Tibial nerve (tissue), 4 donors: Measurements from ENCODE around the gene ARG2. TPM values are rescaled to one million over a fixed set of nuclear protein-coding genes. Genes with fewer than 3 reads are reported as not detected.
"Not testable (repeated sequence)": the region's sequence is repeated elsewhere in the genome, so short reads cannot be mapped to it uniquely, and the experiment has no call there.

ENCODE experiments used
- DNase-seq, 2 donors: peaks; one replicate each; pipeline ENCODE4 v3.0.0-alpha.2; 2019; ENCODE audit warnings: low spot score in 2 of 2
- H3K27ac ChIP-seq, 4 donors: fragments of 200-600 bp; sonication (generic) in 3 of 4; one replicate each; pipeline ENCODE4 v1.5.1; 2017 to 2019; ENCODE audit warnings: mild to moderate bottlenecking in 1 of 4
- H3K27me3 ChIP-seq, 2 donors: fragments of 200-600 bp; sonication (generic) in 1 of 2; one replicate each; pipeline versions ENCODE4 v1.5.1 to v1.6.0; 2017 to 2019
- H3K36me3 ChIP-seq, 3 donors: fragments of 200-600 bp; sonication (generic); one replicate each; pipeline ENCODE4 v1.5.1; 2018 to 2019
- H3K4me1 ChIP-seq, 4 donors: fragments of 200-600 bp; sonication (generic) in 3 of 4; one replicate each; pipeline ENCODE4 v1.5.1; 2017 to 2019
- H3K4me3 ChIP-seq, 4 donors: fragments of 200-600 bp; sonication (generic) in 3 of 4; one replicate each; pipeline ENCODE4 v1.5.1; 2017 to 2019; ENCODE audit warnings: mild to moderate bottlenecking in 1 of 4, moderate library complexity in 1 of 4
- H3K9me3 ChIP-seq, 4 donors: fragments of 200-600 bp; sonication (generic) in 3 of 4; one replicate each; pipeline ENCODE4 v1.5.1; 2017 to 2019
- CTCF ChIP-seq, 5 experiments: fragments of 200-600 bp in 3 of 5; fragments of 450-650 bp in 2 of 5; sonication (generic) in 3 of 5; IDR thresholded peaks; one replicate each; pipeline ENCODE4 v1.5.1; 2016 to 2019; ENCODE audit warnings: antibody characterized with exemption in 5 of 5, mild to moderate bottlenecking in 3 of 5, moderate library complexity in 2 of 5
- EP300 ChIP-seq, 2 donors: sonication (generic); formaldehyde crosslinking; IDR thresholded peaks; one replicate each; pipeline ENCODE4 v1.6.1; 2017; ENCODE audit warnings: antibody characterized with exemption in 2 of 2, mild to moderate bottlenecking in 1 of 2
- POLR2A ChIP-seq, 2 donors: fragments of 450-650 bp; IDR thresholded peaks; one replicate each; pipeline ENCODE4 v1.6.1; 2017; ENCODE audit warnings: antibody characterized with exemption in 2 of 2, mild to moderate bottlenecking in 2 of 2, moderate library complexity in 2 of 2
- WGBS, 2 donors: methylation state at CpG; one replicate each; pipeline ENCODE4 v1.1.5; 2018; 5-methylcytosine and 5-hydroxymethylcytosine counted together
- total RNA-seq, 4 donors: library from RNA; depleted of rRNA; stranded (reverse); fragments of >200 nt; gene quantifications; one replicate each; pipeline ENCODE4 v1.1.0, GENCODE V29; 2016

The ARG2 gene
- total RNA-seq, 4 donors from 2014 or later: 0.44 to 21.3 (median 2.6) TPM

- Histone ChIP-seq H3K27me3 (no peaks in the 10 kb centered on the region), H3K36me3 (no peaks in the 10 kb centered on the region), H3K9me3 (no peaks in the 10 kb centered on the region), H3K4me1 (peaks cover 0 to 23% (median 0%) of the 10 kb centered on the region in 4 donors), H3K27ac (peak within 1 kb of the TSS; percentile 90 to 97 (median 92)), H3K4me3 (peak within 1 kb of the TSS; percentile 90 to 95 (median 92))
- TF ChIP-seq POLR2A (IDR thresholded peaks at IDR 0.05): peak; percentile 75 to 89
- peak; percentile 39 to 85 (median 62) for TF ChIP-seq CTCF (IDR thresholded peaks at IDR 0.05)
- TF ChIP-seq EP300 (IDR thresholded peaks at IDR 0.05): peak; percentile 62 to 89
- WGBS, 2 donors: 4 to 6% methylated on average over 32 to 72 of the region's 77 CpGs
- peak; percentile 68 to 75 for DNase-seq
Observed at GRCh38 chr14:67599698-67600561, 19.8 kb upstream of the ARG2 start, which contains the start of gene PIGH. Gene PIGH, minus strand, starts transcription at chr14:67600268. Its CDS starts 65 bp downstream, at chr14:67600203.

GRCh38 chr14:67600562-67600974 is 19.2 kb upstream of the ARG2 start:
- Histone ChIP-seq H3K4me1 (peaks cover 0 to 23% (median 0%) of the 10 kb centered on the region in 4 donors), H3K27ac (peak overlapping the region; percentile 90 to 97 (median 92)), H3K4me3 (peak overlapping the region; percentile 90 to 95 (median 92))
- DNase-seq, H3K27me3 ChIP-seq, H3K9me3 ChIP-seq, H3K36me3 ChIP-seq: not testable (repeated sequence)
- 89 to 90% methylated on average over 21 of the region's 21 CpGs for WGBS, 2 donors

GRCh38 chr14:67602076-67602475 is 17.6 kb upstream of the ARG2 start:
- Histone ChIP-seq H3K27me3 (no peaks in the 10 kb centered on the region), H3K4me3 (no peak overlapping the region), H3K4me1 (peaks cover 0 to 23% (median 0%) of the 10 kb centered on the region in 4 donors), H3K27ac (no peak overlapping the region), H3K9me3 (no peaks in the 10 kb centered on the region), H3K36me3 (no peaks in the 10 kb centered on the region)
- WGBS, 2 donors: 61 to 69% methylated on average over 7 of the region's 7 CpGs
- DNase-seq: no peak
- TF ChIP-seq EP300 (IDR thresholded peaks at IDR 0.05) (no peak), CTCF (IDR thresholded peaks at IDR 0.05) (no peak), POLR2A (IDR thresholded peaks at IDR 0.05) (no peak)

GRCh38 chr14:67602995-67603545 is 16.6 kb upstream of the ARG2 start:
- H3K27me3 ChIP-seq: no peaks in the 10 kb centered on the region
- no peaks in the 10 kb centered on the region for H3K36me3 ChIP-seq
- no peak for TF ChIP-seq CTCF (IDR thresholded peaks at IDR 0.05)
- TF ChIP-seq EP300 (IDR thresholded peaks at IDR 0.05): no peak
- no peak for TF ChIP-seq POLR2A (IDR thresholded peaks at IDR 0.05)
- no peak overlapping the region for H3K27ac ChIP-seq
- H3K4me3 ChIP-seq: no peak overlapping the region
- DNase-seq: no peak
- peaks cover 0 to 19% (median 0%) of the 10 kb centered on the region in 4 donors for H3K4me1 ChIP-seq
- WGBS, 2 donors: 63 to 71% methylated on average over 5 of the region's 5 CpGs
- H3K9me3 ChIP-seq: no peaks in the 10 kb centered on the region

- no peaks in the 10 kb centered on the region for H3K4me1 ChIP-seq
- no peaks in the 10 kb centered on the region for H3K27me3 ChIP-seq
- no peaks in the 10 kb centered on the region for H3K9me3 ChIP-seq
- no peak overlapping the region for H3K27ac ChIP-seq
- no peak for TF ChIP-seq EP300 (IDR thresholded peaks at IDR 0.05)
- TF ChIP-seq CTCF (IDR thresholded peaks at IDR 0.05): no peak
- no peak for TF ChIP-seq POLR2A (IDR thresholded peaks at IDR 0.05)
- 92 to 95% methylated on average over 5 of the region's 5 CpGs for WGBS, 2 donors
- DNase-seq: no peak
- H3K4me3 ChIP-seq: no peak overlapping the region
- no peaks in the 10 kb centered on the region for H3K36me3 ChIP-seq
Observed at GRCh38 chr14:67607646-67608045, 12.1 kb upstream of the ARG2 start.
